H54 (cell line): ENCODE measurements around the gene KYAT1.

Experiments used
- DNase-seq: peaks from one replicate; pipeline ENCODE4 v3.0.0; 2011; ENCODE audit warnings: low spot score, mixed read lengths; ENCODE audit not compliant: insufficient read length
- FAIRE-seq: peaks from 3 replicates; lab custom pipeline; 2011; peaks lifted over from hg19 to GRCh38; lab: Jason Lieb, UNC
- POLR2A ChIP-seq: IDR thresholded peaks from 2 replicates; pipeline ENCODE4 v1.6.1; 2011; ENCODE audit warnings: low read depth, mild to moderate bottlenecking, low read length

KYAT1 gene

GRCh38 chr9:128828267-128828666 is 53.5 kb downstream of the KYAT1 start:
- no peak for DNase-seq
- no peak for FAIRE-seq
- no peak for TF ChIP-seq POLR2A

- DNase-seq (peak; percentile 58), FAIRE-seq (no peak)
- no peak for TF ChIP-seq POLR2A
Observed at GRCh38 chr9:128825923-128826700, 55.6 kb downstream of the KYAT1 start.

DNA sequence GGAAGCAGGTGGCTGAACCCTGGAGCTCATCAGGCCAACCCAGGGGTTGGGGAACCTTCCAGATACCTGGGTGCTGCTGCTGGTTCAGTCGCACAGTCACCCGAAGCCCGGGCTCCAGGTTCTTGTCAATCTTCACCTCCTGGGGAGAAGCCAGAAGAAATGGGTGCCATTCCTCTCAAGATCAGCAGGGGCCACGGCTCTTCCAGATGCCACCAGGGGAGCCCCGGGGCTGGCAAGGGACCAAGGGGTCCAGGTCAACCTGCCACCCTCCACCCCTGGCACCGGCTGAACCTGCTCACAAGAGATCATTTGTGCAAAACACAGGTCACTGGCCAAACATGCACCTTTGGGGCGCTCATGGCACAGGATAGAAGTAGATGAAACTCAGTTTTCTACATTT is 56.8 kb downstream of the KYAT1 start:
- DNase-seq (no peak), FAIRE-seq (no peak)
- no peak for TF ChIP-seq POLR2A

DNA sequence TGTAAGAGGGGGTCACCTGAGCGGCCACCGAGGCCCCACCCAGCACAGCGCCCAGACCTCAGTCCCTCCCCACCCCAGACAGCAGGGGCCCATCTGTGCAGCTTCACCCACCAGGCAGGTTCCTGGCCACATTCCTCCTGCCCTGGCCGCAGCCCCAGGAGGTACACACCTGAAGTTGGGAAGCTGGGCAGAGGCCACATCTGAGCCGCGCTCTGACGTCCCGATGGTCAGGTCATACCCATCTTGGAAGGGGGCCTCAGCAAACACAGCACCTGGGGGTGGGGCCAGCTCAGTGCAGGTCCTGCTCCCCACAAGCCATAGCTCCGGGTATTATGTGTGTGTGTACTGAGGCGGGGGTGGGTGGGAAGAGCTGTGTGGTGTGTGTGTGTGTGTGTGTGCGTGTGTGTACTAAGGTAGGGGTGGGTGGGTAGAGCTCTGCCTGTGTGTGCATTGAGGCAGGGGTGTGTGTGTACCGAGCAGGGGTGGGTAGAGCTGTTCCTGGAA is 57.8 kb downstream of the KYAT1 start:
- no peak for FAIRE-seq
- TF ChIP-seq POLR2A: no peak
- DNase-seq: no peak

- TF ChIP-seq POLR2A: no peak
- no peak for DNase-seq
- no peak for FAIRE-seq
Observed at GRCh38 chr9:128823362-128823902, 58.3 kb downstream of the KYAT1 start.

- no peak for DNase-seq
- FAIRE-seq: no peak
- no peak for TF ChIP-seq POLR2A
Observed at GRCh38 chr9:128822407-128823042, 59.2 kb downstream of the KYAT1 start.

GRCh38 chr9:128821584-128822406 is 60.0 kb downstream of the KYAT1 start:
- no peak for FAIRE-seq
- DNase-seq: no peak
- TF ChIP-seq POLR2A: no peak

GRCh38 chr9:128820665-128821583 is 60.8 kb downstream of the KYAT1 start:
- DNase-seq (no peak), FAIRE-seq (no peak)
- no peak for TF ChIP-seq POLR2A

- no peak for TF ChIP-seq POLR2A
- no peak for DNase-seq
- no peak for FAIRE-seq
Observed at GRCh38 chr9:128819716-128820664, 61.8 kb downstream of the KYAT1 start.

DNA sequence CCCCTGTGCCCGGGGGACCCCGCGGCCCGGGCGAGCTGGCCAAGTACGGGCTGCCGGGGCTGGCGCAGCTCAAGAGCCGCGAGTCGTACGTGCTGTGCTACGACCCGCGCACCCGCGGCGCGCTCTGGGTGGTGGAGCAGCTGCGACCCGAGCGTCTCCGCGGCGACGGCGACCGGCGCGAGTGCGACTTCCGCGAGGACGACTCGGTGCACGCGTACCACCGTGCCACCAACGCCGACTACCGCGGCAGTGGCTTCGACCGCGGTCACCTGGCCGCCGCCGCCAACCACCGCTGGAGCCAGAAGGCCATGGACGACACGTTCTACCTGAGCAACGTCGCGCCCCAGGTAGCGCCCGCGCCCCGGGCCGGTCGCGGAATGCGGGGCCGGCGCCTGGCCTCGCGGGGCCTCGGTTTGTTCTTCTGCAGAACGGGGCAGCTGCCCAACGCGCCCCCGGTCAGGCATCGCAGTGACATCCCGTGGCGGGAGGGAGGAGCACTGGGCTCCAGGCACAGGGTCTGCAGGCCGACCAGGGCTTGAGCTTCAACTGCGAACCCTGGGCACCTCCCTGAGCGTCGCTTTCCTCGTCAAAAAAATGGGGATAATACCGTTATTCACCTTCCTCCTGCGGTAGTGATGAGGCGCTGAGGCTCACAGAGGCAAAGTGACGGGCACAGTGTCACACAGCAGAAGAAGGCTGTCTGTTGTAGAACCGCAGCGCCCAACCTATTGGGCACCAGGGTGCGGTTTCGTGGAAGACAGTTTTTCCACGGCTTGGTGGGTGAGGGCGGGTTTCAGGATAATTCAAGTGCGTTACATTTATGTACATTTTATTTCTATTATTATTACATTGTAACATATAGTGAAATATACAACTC is 62.7 kb downstream of the KYAT1 start:
- no peak for TF ChIP-seq POLR2A
- DNase-seq: no peak
- FAIRE-seq: no peak
